ENCODE data around the gene LEMD2. TPM values are rescaled to one million over a fixed set of nuclear protein-coding genes. Genes with fewer than 3 reads are reported as not detected.

Gene LEMD2
- total RNA-seq, 2 experiments from 2014 or later = 51.4 to 54.8 TPM

DNA sequence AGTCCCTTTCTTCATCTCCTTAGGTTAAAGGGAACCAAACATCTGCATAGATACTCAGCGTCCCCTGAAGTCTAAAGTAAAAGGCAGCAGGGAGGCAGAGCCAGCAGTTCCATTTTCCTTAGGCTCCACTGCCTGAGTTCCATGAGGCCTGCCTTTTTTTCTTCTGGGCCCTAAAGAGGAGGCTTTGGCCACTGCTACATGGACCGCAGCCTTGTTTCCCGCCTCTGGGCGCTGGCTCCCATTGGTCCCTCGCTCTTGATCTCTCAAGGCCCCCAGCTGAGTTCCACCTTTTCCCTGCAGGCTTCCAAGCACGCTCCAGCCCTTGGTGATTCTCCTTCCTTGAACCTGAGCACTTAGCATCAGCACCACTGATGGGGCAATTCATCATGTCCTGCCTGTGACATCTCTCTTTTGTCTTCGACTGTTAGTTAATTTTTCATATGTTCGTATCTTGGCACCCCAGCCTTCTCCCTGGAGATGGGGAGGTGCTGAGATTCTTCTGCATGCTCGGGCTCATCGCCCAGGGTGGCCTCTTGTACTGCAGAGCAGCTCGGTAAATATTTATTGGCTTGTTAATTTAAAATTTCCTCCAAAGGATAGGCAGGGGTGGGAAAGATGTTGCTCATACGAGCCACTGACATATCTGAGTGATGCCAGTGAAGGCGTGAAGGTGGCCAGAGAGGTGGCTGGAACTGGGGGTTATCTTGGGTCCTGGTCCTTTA, 11.5 kb upstream of the LEMD2 start:
- no peaks in the 10 kb centered on the region for H3K9me3 Mint-ChIP-seq
- no peak for DNase-seq
- POLR2A ChIA-PET = no interaction called here
- CTCF ChIA-PET = interaction anchor here (1.4 kb wide), 1 partner anchor 29 kb away, joined by 4 read pairs; no protein-coding TSS in a partner anchor
- H3K27me3 Mint-ChIP-seq = peaks cover 4% of the 10 kb centered on the region
- H3K36me3 Mint-ChIP-seq = no peaks in the 10 kb centered on the region
- H3K27ac Mint-ChIP-seq = no peak overlapping the region
- intact Hi-C loops (cut with micrococcal nuclease) = no loop called here
- H3K4me1 Mint-ChIP-seq (ENCODE audit: low read depth) = no peaks in the 10 kb centered on the region
- no peak overlapping the region for H3K4me3 Mint-ChIP-seq

DNA sequence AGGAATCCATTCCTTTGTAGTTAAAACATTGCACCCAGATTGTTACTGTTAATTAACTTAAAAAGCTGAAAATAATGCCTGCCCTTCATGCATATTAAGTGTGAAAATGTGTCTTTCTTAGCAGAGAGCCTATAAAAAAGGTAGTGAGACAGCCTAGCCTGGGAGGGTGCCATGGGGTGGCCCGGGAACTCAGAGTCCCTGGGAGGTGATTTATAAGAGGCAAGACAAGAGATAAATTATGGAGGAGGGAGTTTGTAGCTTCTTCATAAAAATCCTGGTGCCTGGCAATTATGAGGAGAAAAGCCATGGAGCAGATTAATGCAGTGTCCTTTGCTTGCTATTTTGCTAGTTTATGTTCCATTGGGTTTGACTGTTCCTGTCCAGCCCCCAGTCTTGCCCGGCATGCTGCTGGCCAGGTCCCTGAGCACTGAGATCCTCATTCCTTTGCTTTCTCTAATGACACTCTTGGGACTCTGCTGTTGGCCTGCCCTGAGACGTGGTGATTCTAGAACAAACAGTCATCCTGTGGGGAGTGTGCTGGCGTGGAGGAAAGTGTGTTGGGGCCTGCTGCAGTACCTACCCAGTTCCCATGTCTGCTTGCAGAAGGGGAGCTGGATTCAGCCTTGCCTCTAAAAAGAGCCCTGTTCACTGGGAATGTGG, 10.7 kb upstream of the LEMD2 start:
- ChIA-PET POLR2A (no interaction called here), CTCF (no interaction called here)
- Mint-ChIP-seq H3K36me3 (no peaks in the 10 kb centered on the region), H3K4me3 (no peak overlapping the region), H3K27me3 (peaks cover 4% of the 10 kb centered on the region), H3K9me3 (no peaks in the 10 kb centered on the region), H3K4me1 (ENCODE audit: low read depth) (no peaks in the 10 kb centered on the region), H3K27ac (no peak overlapping the region)
- DNase-seq = no peak
- intact Hi-C loops (cut with micrococcal nuclease) = no loop called here

DNA sequence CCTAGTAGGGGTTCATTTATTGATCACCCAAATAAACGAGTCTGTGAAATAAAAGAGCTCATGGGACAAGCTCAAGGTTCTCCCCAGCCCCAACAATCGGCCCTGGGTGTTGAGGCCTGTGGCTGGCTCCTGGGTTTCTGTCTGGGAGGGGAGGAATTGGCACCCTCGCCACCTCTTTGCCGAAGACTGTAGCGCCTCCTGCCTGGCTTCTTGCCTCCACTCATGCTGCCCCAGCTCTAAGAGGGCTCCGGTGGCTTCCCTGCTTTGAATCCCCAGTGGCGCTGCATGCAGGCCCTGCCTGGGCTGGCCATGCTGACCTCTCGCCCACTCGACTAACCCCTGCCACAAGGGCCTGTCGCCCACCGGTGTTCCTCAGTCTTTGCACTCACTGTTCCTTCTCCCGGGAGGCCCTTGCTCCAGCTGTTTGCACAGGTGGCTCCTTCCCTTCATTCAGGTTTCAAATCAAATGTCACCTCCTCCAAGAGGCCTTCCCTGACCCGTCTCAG, 9.5 kb upstream of the LEMD2 start:
- Mint-ChIP-seq H3K27me3 (peaks cover 6% of the 10 kb centered on the region), H3K36me3 (no peaks in the 10 kb centered on the region), H3K9me3 (no peaks in the 10 kb centered on the region), H3K27ac (no peak overlapping the region), H3K4me1 (ENCODE audit: low read depth) (no peaks in the 10 kb centered on the region), H3K4me3 (no peak overlapping the region)
- ChIA-PET POLR2A (no interaction called here), CTCF (no interaction called here)
- intact Hi-C loops (cut with micrococcal nuclease) = no loop called here
- no peak for DNase-seq

DNA sequence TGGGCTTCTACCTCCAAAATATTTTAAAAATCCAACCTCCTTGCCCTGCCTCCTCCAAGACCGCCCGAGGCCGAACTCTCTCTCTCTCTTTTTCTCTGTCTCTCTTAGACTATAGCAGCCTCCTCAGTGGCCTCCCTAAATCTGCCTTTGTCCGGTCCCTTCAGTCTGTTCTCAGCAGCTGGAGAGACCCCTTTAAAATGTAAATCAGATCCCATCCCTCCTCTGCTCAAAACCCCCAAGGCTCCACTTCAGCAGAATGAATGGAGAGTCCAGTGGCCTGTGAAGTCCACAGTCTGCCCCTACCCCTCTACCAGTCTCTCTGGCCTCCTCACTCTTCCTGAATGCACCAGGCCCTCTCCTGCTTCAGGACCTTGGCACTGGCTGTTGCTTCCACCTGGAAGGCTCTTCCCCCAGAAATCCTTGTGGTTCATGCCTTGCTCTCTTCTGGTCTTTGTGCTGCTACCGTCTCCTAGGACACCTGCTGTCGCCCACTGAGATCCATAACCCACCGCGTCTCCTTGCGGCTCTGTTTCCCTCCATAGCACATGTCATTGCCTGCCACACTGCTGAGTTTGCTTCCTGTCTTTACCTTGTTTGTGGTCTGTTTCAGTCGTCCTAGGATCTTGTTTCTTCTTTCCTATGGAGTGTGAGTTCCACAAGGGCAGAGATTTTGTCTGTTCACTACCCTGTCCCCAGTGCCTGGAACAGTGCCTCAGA, 8.9 kb upstream of the LEMD2 start:
- Mint-ChIP-seq H3K4me1 (ENCODE audit: low read depth) (no peaks in the 10 kb centered on the region), H3K27me3 (peaks cover 6% of the 10 kb centered on the region), H3K27ac (no peak overlapping the region), H3K9me3 (no peaks in the 10 kb centered on the region), H3K4me3 (no peak overlapping the region), H3K36me3 (no peaks in the 10 kb centered on the region)
- POLR2A ChIA-PET = no interaction called here
- no peak for DNase-seq
- intact Hi-C loops (cut with micrococcal nuclease) = no loop called here
- CTCF ChIA-PET = no interaction called here

DNA sequence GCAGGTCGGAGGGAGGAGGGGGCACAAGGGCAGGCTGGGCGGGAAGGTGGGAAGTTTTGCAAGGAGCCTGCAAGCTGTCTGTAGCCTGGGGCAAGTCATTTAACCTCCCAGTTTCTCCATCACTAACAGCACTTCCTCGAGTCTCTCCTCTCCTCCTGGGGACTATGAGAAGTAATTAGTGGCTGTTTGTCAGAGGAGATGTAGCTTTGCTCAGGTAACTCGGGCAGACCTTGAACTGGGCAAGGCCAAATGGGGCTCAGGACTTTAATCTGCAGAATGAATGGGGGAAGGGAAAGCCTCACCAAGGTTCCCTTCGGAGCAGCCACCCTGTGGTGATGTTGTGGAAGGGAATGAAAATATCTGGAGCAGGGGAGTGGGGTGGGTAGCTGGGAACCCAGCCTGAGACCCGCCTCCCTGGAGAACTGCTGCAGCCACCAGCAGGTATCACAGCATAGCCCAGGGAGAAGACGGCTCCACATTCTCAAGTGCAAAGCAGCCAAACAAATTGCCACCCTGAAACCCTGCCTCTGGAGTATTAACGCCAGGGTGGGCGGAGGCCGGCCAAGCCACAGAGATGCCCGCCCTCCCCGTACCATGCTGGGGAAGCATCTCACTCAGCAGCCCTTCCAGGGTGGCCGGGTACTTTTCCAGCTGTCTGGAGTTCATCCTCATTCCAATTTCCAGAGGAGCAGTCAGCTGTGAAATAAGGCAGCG, 6.1 kb upstream of the LEMD2 start:
- no peaks in the 10 kb centered on the region for H3K9me3 Mint-ChIP-seq
- no peak overlapping the region for H3K4me3 Mint-ChIP-seq
- CTCF ChIA-PET = no interaction called here
- no peaks in the 10 kb centered on the region for H3K36me3 Mint-ChIP-seq
- H3K27me3 Mint-ChIP-seq = peaks cover 6% of the 10 kb centered on the region
- H3K4me1 Mint-ChIP-seq (ENCODE audit: low read depth) = no peaks in the 10 kb centered on the region
- intact Hi-C loops (cut with micrococcal nuclease) = no loop called here
- DNase-seq = no peak
- H3K27ac Mint-ChIP-seq = no peak overlapping the region
- POLR2A ChIA-PET = no interaction called here

DNA sequence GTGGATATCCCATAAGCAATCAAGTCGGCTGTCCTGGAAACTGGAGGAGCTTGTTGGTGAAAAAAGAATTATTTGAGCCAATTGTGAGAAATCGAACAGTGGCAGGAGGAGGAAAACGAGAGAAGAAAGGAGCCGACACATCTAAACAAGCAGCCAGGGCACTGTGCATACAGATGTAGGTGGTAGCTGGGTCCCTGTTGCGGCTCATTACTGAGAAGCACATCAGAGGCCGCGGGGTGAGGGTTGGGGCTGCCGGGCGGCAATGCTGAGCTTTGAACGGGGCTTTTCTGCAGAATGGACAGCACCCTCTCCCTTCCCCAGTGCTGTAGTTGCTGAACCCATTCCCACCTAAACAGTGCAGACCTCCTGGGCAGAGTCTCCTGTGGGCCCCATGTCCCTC, 4.1 kb upstream of the LEMD2 start:
- peaks cover 6% of the 10 kb centered on the region for H3K4me1 Mint-ChIP-seq (ENCODE audit: low read depth)
- peaks cover 4% of the 10 kb centered on the region for H3K27me3 Mint-ChIP-seq
- POLR2A ChIA-PET = no interaction called here
- no peak for DNase-seq
- peaks cover under 1% of the 10 kb centered on the region for H3K36me3 Mint-ChIP-seq
- CTCF ChIA-PET = interaction anchor here (1.1 kb wide), 1 partner anchor 22 kb away, joined by 4 read pairs; no protein-coding TSS in a partner anchor
- no peaks in the 10 kb centered on the region for H3K9me3 Mint-ChIP-seq
- H3K4me3 Mint-ChIP-seq = no peak overlapping the region
- intact Hi-C loops (cut with micrococcal nuclease) = no loop called here
- H3K27ac Mint-ChIP-seq = no peak overlapping the region

DNA sequence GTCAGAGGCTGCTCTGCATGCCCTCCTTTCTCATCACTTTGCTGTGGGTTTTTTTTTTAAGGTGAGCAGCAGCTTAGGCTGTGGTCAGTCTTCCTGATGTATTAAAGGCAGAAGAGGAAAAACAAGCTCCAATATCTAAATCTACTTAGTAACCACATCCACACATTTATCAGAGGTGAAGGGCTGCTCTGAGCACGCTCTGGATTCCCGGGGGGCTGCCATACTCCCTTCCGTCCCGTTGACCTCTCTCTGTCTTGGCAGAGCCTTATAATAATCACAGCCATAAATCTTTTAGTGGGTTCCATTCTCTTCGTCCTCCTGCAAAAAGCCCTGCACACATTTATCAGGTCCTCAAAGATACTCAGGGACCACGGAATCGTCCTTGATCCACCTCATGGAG, 2.7 kb upstream of the LEMD2 start:
- Mint-ChIP-seq H3K36me3 (peaks cover 11% of the 10 kb centered on the region), H3K4me3 (no peak overlapping the region), H3K27ac (no peak overlapping the region), H3K27me3 (peaks cover 2% of the 10 kb centered on the region), H3K9me3 (no peaks in the 10 kb centered on the region), H3K4me1 (ENCODE audit: low read depth) (peaks cover 19% of the 10 kb centered on the region)
- POLR2A ChIA-PET = no interaction called here
- intact Hi-C loops (cut with micrococcal nuclease) = no loop called here
- CTCF ChIA-PET = interaction anchor here (1.4 kb wide), 1 partner anchor 20 kb away, joined by 3 read pairs; no protein-coding TSS in a partner anchor
- DNase-seq = no peak

DNA sequence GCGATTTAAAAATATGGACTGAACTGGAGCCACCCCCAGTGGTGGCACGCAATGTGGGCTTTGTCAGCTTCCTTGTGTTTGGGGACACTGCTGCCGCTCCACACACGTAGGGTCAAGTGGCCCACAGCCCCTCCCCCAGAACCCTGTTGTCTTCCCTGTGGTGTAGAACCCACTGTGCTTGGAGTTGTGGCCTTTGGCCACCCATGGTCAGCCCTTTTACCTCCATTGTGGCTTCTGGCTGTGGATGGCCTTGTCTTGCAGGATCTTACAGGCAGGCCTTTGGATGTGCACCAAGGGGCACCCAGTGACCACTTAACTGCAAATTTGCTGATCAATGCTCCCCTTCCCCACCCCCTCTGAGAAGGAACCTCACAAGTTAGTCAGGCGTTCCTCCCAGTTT, 2.0 kb upstream of the LEMD2 start:
- Mint-ChIP-seq H3K27ac (no peak overlapping the region), H3K9me3 (no peaks in the 10 kb centered on the region), H3K27me3 (peaks cover 2% of the 10 kb centered on the region), H3K4me1 (ENCODE audit: low read depth) (peaks cover 26% of the 10 kb centered on the region), H3K36me3 (peaks cover 17% of the 10 kb centered on the region), H3K4me3 (no peak overlapping the region)
- intact Hi-C loops (cut with micrococcal nuclease) = no loop called here
- no peak for DNase-seq
- ChIA-PET POLR2A (no interaction called here), CTCF (interaction anchor here (1.4 kb wide), 1 partner anchor 19 kb away, joined by 3 read pairs; no protein-coding TSS in a partner anchor)

DNA sequence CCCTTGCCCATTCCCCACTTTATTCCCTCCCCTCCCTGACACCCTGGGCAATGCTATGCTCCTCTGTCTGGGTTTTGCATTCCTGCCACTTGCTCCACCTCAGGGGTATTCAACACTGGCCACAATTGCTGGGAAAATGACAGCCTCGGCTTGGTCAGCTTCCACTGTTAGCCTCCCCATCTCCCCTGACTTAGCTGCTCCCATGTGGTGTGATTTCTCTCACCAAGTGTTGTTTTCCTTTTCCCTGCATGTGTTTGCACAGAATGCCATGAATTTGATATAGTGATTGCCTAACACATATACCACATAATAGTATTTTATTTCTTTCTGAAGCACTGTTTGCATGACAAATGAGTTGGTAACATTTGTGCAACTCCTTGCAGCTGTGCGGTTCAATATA, 1.4 kb upstream of the LEMD2 start:
- POLR2A ChIA-PET = no interaction called here

DNA sequence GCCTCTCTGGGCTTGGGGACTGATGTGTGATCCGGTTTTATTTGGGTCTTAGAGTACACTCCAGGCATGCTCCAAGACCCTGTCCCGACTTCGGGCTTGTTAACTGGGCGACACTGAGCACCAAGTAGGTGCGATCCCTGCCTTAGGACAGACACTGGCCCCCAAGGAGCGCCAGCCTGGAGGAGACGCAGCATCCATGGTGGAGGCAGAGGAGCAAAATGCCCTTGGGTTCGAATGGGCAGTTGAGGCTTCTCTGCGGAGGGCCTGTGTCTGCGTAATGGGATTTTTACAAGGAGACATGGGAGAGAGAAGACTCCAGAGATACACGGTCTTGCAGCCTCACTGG, 593 bp upstream of the LEMD2 start:
- intact Hi-C loops (cut with micrococcal nuclease) = loop anchor here (2.0 kb wide), 3 partner anchors 51 to 115 kb away; partner anchors contain the start of gene UQCC2
- CTCF ChIA-PET = interaction anchor here (1.1 to 3.9 kb wide), 3 partner anchors 10 to 34 kb away, joined by 3 to 21 read pairs (median 3); no protein-coding TSS in a partner anchor
- no peaks in the 10 kb centered on the region for H3K9me3 Mint-ChIP-seq

More for the DNA sequence above, 1.4 kb upstream of the LEMD2 start:
- Mint-ChIP-seq H3K4me1 (ENCODE audit: low read depth) (peaks cover 32% of the 10 kb centered on the region), H3K27ac (no peak overlapping the region), H3K27me3 (peaks cover 2% of the 10 kb centered on the region), H3K4me3 (no peak overlapping the region), H3K36me3 (peaks cover 19% of the 10 kb centered on the region), H3K9me3 (no peaks in the 10 kb centered on the region)
- CTCF ChIA-PET = no interaction called here
- intact Hi-C loops (cut with micrococcal nuclease) = no loop called here
- no peak for DNase-seq

DNA sequence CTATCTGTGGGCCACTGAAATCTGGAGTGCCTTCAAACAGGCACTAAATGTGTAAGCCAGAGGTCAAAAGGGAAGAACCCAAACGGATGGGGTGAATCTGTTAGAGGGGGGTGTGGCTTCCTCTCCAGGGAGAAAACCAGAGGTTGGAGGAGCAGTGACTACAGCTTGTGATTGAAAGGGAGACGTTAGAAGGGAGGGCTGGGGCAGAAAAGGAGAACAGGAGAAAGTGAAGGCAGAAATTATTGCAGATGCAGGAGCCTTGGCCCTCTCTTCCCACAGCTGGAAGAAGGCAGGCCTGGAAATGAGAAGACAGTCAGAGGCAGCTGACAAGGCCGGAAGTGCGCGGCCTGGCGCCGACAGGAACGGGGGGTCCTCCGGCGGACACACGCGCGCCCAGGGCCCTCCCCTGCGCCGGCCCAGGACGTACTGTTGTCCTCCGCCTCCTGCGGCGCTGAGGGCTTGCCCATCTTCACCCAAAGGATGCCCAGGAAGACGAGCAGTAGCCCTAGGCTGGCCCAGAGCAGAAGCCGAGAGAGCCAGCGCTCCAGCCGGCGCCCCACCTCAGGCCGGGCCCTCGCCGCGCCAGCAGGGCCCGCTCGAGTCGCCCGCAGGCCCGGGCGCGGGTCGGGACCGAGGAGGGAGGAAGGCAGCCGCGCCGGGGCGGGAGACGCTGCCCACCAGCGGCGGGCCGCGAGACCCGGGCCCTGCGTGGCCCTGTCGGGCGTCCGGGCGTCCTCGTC, 806 bp downstream of the LEMD2 start:
- POLR2A ChIA-PET = interaction anchor here (0.7 to 2.1 kb wide), 7 partner anchors 9 to 208 kb away, joined by 3 to 8 read pairs (median 5); partner anchors contain the start of genes BAK1 and UQCC2
- CTCF ChIA-PET = interaction anchor here (0.8 to 3.9 kb wide), 9 partner anchors 9 to 366 kb away, joined by 3 to 21 read pairs (median 3); partner anchors contain the start of gene UQCC2
- H3K4me3 Mint-ChIP-seq = peak overlapping the region; percentile 96
- H3K9me3 Mint-ChIP-seq = no peaks in the 10 kb centered on the region
- H3K27ac Mint-ChIP-seq = peak overlapping the region; percentile 97
- peaks cover 37% of the 10 kb centered on the region for H3K36me3 Mint-ChIP-seq
- intact Hi-C loops (cut with micrococcal nuclease) = loop anchor here (2.0 kb wide), 3 partner anchors 53 to 117 kb away; partner anchors contain the start of gene UQCC2
- H3K27me3 Mint-ChIP-seq = no peaks in the 10 kb centered on the region
- peaks cover 45% of the 10 kb centered on the region for H3K4me1 Mint-ChIP-seq (ENCODE audit: low read depth)
- peak; percentile 72 for DNase-seq

More for the DNA sequence above, 593 bp upstream of the LEMD2 start:
- H3K27me3 Mint-ChIP-seq = peaks cover 2% of the 10 kb centered on the region
- POLR2A ChIA-PET = interaction anchor here (2.1 kb wide), 1 partner anchor 10 kb away, joined by 8 read pairs; no protein-coding TSS in a partner anchor
- peak overlapping the region; percentile 67 for H3K27ac Mint-ChIP-seq
- peak overlapping the region; percentile 66 for H3K4me3 Mint-ChIP-seq
- no peak for DNase-seq
- H3K36me3 Mint-ChIP-seq = peaks cover 26% of the 10 kb centered on the region
- peaks cover 40% of the 10 kb centered on the region for H3K4me1 Mint-ChIP-seq (ENCODE audit: low read depth)

Data from activated CD4-positive, alpha-beta memory T cell treated with anti-CD3 and anti-CD28 coated beads for 36 hours (primary cell).